Activated T-helper 1 cell treated with anti-CD3 and anti-CD28 coated beads, Interleukin-2, amount 50 U/mL, for 16 hours (primary cell): ENCODE results near the gene CDH26.

Source experiments
- DNase-seq, 2 donors: peaks; one replicate each; pipeline ENCODE4 v3.0.0-alpha.2; 2020; ENCODE audit warnings: low read depth in 1 of 2, low spot score in 1 of 2

The CDH26 gene

DNA sequence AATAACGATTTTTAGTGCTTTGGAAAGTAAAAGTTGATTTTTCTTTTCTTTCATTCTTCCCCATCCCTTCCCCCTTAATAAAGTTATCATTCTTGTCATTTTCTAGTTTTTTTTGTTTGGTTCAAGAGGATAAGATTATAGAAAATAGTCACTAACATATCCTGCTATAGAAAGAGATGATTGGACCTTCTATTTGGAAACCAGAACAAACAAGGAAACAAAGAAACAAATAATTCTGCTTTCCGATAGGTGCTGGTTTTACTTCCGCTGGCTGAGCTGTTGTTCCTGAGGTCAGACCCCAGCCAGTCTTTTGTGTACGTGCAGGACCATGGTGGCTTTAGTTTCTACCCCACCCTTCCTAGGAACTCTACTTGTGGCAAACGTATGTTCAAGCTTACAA lies at the start of gene CDH26:
CDH26 (plus strand) TSS at position 301 of the 400 bp plus-strand sequence. CDS start 304 bp downstream, outside the sequence.
- no peak for DNase-seq

DNA sequence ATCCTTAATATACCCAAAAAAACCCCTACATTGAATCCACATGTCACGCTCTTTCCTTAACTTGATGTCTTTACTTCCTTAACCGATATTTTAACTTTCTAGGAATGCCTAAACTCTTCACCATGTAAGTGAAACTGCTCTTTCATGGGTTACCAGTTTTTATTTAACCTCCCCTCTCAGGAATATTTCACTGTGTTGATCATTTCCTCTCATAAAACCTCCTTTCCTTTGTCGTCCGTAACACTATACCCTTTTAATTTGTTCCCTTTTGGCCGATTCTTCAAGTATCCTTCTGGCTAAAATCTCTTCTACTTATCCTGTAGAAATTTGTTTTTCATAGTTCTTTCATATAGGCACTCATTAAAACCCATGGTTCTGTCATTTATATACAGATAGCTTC lies 49.4 kb upstream of the CDH26 start:
- no peak for DNase-seq

DNA sequence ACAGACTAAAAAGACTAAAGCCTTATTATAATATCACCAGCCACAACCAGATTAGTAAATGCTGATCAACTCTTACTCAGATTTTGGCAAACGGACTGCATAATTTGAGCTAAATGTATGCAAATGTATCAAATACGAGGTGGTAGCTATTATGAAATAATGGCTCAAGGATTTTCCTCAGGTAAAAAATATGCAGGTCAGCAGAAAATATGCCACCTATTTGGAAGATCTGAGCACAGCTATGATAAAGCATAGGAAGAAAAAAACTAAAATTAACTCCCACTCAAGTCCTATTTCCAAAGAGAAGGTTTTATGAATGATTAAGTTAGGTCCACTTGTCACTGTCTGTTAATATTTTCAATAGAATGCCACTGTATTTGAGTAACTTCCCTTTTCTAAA lies 47.2 kb upstream of the CDH26 start:
- no peak for DNase-seq

DNA sequence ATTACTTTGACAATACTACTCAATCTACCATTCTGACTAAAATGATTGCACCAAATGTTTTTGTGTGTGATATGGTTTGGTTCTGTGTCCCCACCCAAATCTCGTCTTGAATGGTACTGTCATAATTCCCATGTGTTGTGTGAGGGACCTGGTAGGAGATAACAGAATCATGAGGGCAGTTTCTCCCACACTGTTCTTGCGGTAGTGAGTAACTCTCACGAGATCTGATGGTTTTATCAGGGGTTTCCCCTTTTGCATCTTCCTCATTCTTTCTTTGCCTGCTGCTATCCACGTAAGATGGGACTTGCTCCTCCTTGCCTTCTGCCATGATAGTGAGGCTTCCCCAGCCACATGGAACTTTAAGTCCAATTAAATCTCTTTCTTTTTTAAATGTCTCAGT lies 45.6 kb upstream of the CDH26 start:
- no peak for DNase-seq

DNA sequence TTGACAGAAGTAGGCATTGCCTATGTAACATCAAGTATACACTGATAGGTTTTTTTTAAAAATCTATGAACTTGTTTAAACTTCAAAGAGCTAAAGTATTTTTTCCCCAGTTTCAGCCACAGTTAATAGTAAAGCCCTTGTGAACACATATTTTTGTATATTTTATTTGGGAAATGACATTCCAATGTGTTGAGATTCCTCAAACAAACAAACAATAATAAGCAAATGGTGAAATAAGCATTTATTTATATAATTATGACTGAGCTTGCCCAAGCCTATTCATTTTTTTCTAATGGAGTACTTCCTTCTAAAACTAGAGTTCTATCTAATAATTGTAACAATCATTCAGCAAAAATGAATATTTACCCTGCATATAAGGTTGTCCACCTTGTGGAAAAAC lies 37.3 kb upstream of the CDH26 start:
- DNase-seq = no peak

DNA sequence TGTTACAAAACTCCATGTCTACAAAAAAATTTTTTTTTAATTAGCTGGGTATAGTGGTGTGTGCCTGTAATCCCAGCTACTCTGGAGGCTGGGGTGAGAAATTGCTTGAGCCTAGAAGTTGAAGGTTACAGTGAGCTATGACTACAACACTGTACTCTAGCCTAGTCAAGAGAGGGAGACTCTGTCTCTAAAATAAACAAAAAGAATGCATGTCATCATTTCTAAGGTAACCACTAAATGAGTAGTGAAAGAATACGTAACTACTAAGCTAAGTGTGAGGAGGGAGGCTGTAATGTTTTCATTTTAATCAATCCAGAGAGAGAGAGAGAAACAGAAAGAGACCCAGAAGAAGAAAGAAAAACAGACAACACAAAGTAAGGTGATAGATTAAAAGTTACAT lies 34.7 kb upstream of the CDH26 start:
- no peak for DNase-seq

DNA sequence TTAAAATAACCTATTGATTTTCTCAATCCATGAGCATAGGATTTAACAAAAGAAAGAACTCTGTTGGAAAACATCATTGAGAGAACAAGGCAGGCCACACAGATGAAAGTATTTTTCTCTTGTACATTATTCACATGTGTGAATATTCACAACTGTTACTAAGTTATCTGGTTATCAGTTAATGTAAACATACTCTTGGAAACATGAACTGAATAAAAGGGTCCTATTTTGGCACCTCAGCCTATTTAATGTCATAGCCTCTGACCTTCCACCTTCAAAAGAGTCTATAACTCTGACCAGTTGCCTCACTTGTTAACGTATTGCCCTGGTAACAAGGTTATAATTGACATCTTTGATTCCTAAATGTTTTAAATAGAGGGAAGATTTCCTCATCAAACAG lies 32.9 kb upstream of the CDH26 start:
- DNase-seq = no peak

DNA sequence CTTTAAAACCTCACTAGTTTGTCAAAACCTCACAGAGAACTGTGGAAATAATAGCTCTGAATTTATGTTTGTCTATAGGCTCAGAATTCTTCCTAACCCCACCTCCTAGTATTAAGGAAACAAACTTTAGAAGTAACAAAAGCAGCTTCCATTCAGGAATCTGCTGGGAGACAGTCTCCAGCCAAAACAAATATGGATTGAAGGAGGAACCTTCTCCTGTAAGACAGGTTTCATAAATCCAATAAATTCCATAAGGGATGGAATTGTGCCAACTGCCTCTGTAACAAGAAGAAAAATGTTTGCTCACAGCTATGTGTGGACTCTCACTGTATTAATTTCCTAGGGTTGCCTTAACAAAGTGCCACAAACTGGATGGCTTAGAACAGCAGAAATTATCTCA lies 32.3 kb upstream of the CDH26 start:
- DNase-seq = no peak

DNA sequence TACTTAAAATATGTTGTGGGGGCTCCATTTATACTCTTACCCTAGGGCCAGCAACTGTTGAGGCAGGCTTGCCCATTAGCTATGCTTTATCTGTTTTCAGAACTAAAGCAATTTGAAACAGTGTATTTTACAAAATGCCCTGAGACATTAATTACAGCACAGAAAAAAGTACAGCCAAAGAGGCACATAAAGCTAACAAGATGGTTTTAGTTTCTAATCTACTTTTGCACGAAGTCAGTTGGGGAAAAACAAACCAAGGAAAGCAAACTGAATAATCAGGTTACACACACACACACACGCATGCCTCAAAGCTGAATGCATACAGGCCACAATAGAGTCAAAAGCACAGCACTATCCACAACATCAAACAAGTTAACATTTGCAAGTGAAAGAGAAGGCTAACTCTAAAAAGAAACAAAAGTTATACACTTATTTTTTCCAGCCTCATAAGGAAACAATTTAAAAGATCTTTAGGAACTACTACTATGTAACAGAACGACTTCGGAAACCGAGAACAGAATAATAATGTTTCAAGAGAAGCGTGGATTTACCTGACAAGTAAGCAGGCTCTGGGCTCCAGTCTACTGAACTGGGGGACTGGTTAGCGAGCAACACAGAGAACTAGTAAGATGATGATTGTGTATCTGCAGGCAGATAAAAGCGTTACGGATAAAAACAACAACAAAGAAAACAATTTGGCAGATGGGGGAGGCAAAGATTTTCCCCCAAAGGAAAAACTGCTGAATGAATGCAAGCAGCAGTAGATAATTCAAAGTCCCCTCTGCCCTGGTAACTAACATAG lies 26.5 kb upstream of the CDH26 start:
- no peak for DNase-seq

DNA sequence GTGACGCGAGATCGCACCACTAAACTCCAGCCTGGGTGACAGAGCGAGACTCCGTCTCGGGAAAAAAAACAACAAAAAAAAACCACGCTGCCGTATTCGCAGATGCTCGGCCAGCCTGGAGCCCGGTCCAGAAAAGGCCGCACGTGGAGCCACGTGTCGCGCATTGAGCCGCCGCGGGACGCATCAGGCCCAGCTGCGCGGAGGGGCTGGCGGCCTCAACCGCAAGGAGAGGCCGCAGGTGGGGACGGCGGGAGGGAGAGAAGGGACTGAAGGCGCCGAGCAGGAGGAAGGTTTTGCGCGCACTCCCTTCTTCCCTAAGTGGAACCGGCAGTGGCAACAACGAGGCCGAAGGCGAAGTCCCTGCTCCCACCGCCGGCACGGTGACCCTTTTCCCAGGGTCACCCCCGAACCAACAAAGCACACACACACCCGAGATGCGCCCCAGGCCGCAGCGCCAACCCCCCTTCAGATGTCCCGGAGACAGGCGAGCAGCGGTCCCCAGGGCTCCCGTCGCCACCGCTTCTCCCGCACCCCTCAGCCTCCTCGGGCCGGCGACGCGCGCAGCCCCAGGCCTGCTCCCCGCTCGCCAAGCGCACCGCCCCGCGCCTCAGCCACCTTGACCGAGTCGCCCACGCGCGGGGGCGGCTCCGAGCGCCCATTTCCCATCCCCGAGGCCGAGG lies 25.5 kb upstream of the CDH26 start:
- no peak for DNase-seq

DNA sequence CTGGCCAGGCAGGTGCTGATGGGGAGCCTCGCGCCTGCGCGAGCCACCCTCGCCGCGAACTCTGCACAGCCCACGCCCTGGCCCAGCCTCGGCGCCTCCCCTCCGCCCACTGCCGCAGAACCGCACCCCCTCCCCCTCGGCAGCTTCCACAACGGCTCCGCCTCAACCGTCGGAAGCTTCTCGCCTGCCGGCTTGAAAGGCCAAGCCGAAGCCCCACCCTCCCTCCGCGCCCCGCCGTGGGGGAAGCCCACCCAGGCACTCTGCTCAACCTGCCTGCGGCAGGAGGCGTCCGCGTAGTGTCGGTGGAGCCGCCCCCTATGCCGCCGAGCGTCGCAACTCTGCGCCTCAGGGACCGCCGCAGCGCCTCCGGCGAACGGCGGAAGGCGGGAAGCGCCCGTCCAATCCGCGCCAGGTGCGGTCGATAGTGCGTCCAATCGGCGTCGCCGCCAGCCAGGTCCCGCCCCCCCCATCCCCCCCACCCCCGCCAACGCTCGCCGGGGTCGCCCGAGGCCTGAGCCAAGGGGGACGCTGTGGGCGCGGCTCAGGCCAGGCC lies 24.9 kb upstream of the CDH26 start, which contains the start of gene SYCP2:
SYCP2 (minus strand) TSS at position 342 of the 553 bp plus-strand sequence. CDS start 11,224 bp downstream, outside the sequence.
- peak; percentile 22 to 54 for DNase-seq

DNA sequence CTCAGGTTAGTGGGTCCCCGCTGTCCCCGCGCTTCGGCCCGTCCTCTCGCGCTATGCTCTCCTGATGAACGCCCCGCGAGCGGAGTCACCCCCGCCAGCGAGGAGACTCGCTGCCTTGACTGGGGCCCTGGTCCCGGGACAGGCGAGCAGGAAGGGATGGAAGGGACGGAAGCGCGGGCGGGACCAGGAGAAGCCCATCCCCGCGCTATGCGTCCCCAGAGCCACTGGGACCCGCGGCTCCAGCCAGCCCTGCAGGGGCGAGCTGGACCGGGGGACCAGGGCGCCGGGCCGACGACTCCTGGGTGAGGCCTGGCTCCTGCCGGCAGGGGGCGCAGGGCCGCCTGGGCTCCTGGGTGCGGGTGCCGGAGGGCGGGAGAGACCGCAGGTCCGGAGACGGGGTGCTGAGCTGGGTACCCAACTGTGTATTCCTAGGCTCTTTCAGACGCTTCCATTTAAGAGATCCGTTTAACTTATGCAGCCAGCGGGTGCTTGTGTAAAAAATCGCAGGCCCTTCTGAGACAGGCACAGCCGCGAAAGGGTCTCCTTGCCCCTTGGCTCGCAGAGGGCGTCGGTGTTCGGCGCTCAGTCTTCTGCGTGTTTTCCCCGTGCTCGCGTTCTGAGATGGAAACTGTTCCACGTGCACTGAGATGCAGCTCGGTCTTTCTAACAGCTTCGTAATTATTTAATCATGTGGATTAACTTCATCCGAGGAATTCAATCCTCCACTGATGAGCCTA lies 24.2 kb upstream of the CDH26 start:
- peak; percentile 62 to 73 for DNase-seq

DNA sequence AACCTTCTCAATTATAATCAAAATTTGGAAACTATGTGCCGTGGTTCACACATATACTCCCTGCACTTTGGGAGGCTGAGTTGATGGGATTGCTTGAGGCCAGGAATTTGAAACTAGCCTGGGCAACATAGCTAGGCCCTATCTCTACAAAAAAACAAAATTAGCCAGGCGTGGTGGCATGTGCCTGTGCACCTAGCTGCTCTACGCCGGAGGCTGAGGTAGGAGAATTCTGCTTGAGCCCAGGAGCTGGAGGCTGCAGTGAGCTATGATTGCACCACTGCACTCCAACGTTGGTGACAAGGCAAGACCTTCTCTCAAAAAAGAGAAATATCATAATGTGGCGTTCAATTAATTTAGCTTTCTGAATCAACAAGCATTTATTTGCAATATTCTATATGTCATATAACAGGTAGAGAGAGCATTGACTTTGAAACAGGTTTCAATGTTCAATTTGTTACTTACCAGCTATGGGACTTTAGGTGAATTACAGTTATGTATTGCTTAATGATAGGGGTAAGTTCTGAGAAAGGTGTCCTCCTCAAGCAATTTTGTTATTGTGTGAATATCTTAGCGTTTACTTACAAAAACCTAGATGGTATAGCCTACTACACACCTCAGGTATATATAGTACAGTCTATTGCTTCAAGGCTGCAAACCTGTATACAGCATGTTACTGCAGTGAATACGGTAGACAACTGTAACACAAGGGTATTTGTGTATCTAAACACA lies 22.6 kb upstream of the CDH26 start:
- DNase-seq = no peak

DNA sequence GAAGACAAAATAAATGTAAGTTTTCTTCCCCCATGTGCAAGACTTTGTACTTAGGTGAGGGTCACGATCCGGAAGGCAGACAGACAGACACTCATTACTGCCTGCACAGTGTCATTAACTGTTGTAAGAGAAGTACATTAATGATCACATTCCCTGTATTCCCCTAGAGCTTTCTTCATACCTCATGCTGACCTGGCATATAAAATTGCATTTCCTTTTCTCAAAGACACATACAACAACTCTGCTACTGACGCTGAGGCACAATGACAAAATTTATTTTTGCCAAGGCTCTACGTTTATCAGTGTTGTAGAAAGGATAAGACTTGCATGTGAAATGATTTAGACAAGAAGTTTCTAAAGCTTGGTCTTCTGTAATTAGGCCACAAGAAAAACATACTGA lies 21.8 kb upstream of the CDH26 start:
- DNase-seq = no peak

DNA sequence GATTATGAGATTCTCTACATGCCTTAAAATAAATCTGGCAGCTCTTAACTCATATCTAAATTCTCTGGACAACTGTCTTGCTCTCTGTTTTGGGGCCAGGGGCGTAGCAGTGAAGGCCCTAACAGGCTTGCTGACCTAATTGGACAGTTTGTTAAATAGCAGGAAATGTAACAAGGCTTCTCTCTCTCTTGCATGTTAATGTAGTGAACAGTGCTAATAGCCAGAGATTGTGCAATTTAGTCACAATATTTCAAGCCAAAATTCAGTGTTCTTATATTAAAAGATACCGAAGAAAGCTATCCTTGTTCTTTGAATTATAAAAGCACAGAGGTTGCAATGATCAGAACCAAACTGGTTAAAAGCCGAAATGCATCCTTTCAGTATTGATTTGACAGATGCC lies 21.1 kb upstream of the CDH26 start:
- no peak for DNase-seq

DNA sequence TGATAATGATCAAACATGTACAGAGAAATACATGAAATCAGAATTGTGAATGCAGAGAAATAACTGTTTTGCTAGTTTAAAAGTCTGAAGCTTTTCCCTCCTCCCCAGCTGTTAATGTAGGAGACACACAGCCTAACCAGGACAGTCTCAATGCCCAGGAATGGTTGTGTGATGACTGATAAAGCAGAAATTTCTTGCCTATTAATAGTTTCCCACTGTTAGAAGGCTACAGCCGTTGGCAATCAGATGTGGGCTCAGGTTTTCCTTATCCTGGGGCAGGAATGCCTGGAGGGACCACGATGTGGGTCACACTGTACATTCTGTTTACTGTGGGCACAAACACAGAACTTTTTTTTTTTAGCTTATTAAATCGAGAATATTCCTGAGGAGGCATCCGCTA lies 20.0 kb upstream of the CDH26 start:
- DNase-seq = no peak

DNA sequence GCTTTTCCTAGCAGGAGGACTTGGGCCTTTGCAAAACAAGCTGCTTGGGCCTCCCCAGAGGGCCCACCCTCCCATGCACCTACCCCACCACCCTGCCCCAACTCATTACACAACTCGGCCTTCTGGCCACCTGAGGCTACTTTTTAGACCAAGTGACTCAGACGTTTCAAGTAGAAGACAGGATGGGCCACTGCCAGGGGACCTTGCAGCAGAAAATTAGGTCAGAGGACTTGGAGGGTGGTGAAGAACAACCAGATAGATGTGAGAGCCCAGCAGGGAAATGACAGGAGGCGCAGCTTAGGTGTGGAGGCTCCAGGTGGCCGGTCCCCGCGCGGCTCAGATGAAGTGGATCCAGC lies 19.5 kb upstream of the CDH26 start:
- DNase-seq = no peak

DNA sequence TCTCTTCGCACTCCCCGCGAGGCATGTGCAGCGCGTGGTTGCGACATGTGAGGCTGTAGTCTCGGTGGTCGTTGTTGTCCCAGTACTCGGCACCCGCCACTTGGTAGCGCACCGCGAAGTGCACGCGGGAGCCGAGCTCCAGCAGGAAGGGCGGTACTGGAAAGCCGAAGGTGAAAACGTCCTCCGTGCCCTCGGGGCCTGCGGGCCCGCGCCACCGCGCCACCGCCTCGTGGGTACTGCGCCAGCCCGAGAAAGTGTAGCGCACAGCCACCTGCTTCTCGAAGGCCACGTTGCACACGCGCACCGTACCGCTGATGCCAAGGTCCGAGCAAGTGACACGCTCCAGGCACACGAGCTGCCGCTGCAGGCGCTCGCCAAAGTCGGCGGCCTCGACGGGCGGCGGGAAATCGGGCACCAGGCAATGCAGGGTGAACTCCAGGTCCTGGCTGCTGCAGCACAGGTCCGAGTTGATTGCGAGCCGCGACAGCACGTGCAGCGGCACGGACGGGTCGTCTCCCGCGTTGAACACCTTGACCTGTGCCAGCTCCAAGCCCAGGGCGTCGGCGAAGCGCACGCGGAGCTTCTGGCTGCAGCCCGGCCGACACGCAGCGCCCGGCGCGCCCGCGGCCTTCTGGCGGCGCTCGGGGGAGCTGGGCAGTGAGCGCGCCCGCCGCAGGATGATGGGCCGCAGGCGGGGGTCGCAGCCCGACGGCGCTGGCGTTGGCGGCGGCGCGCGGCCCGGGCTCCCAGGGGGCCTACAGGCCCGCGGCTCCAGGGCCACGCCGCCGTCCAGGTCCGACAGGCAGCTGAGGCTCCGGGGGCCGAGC lies 19.0 kb upstream of the CDH26 start:
- no peak for DNase-seq

DNA sequence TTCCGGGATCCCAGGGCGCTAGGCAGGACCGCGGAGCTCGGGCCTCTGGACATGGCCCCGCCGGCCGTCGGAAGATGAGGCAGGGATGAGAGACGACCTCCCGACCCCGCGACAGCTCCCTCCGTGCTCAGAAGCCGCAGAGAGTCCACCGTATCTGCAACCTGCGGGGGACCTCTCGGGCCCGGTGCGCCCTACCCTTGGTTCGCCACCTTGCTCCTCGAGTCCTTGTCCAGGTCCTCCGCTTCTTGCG lies 18.4 kb upstream of the CDH26 start:
- DNase-seq = no peak

DNA sequence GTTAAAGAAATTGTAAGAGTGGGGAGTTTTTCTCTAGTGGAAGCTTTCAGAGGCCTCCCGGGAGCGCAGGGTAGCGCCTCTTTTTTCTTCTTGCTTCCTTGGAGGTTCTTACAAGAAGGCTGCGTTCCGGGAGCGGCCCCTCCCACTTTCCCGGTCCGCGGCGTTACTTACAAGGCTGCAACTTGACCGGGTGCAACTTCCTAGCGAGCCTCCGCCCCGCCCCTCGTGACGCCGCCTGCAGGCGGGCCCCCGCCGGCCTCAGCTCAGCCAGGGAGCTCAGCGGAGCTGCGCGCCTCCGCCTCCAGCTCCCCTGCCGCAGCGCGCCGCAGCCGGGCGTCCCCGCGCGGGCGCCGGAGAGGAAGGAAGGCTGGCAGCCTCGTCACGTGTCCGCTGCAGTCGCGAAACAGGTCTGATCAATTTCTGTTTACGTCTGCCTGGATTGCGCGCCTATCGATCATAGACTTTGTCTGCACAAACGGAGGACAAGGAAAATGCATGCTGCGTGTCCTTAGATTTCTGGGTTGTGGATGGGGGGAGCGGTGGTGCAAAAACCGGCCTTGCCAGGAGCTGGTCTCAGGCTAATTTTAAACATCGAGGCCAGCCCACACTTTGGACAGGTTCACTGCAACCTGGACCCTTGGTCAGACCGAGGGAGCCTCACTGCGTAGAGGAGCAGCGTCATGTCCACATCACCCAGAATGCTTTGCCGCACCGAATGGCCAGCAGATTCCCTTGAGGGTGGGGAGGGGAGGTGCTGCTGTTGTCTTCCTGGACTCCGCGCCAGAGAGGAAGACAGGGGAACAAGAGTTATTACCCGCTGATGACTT lies 17.9 kb upstream of the CDH26 start, which contains the start of the genes FAM217B and PPP1R3D:
FAM217B (plus strand) TSS at position 261 of the 827 bp plus-strand sequence. CDS start 3,555 bp downstream, outside the sequence.
PPP1R3D (minus strand) TSS at position 177 of the 827 bp plus-strand sequence. CDS start 374 bp downstream, outside the sequence.
- DNase-seq = peak; percentile 74 to 83
